NK-92 (cell line): ENCODE measurements around the gene NEU4.
"Not testable (repeated sequence)": the region's sequence is repeated elsewhere in the genome, so short reads cannot be mapped to it uniquely, and the experiment has no call there.

Source experiments
- DNase-seq: peaks from one replicate; lab custom pipeline; 2025; ENCODE audit not compliant: unreplicated experiment; lab: John Stamatoyannopoulos, UW

The NEU4 gene

DNA sequence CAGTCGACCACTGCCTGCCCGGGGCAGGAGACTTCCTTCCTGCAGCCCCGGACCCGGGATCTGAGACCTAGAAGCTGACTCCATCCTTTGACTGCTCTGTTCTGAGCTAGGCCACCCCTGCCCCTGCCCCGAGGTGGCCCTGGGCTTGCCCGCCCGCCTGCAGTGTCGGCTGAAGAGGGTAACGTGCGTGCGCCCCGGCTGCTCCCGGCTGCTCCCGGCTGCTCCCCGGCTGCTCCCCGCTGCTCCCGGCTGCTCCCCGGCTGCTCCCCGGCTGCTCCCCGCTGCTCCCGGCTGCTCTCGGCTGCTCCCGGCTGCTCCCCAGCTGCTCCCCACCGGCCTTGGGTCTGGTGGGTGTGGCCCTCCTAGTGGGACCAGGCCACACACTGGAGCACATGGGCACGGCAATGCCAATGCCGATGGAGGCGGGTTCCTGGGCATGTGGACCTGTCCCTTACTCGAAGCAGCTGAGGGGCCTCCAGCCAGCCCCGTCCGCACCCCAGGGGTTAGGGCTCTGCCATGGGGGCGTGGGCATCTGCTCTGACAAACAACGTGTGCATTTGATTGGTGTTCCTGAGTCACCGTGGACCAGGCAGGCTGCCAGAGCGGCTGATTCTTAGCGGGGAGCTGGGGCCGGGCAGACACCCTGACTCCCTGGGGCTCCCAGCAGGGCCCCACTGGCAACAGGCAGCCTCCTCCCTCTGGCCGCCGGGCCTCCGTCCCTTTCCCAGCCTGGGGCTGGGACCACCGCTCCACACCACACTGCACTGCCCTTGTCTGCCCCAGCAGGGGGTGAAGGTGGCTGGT lies 34.4 kb upstream of the NEU4 start:
- DNase-seq = no peak

- DNase-seq = no peak
These were observed 33.5 kb upstream of the NEU4 start for GRCh38 chr2:241775223-241776177.

GRCh38 chr2:241776336-241777169 lies 32.4 kb upstream of the NEU4 start, which contains the start of gene GAL3ST2:
GAL3ST2 (plus strand) TSS chr2:241776822; CDS start chr2:241776956, 134 bp downstream.
- no peak for DNase-seq

GRCh38 chr2:241777170-241777685 lies 31.8 kb upstream of the NEU4 start:
- no peak for DNase-seq

DNA sequence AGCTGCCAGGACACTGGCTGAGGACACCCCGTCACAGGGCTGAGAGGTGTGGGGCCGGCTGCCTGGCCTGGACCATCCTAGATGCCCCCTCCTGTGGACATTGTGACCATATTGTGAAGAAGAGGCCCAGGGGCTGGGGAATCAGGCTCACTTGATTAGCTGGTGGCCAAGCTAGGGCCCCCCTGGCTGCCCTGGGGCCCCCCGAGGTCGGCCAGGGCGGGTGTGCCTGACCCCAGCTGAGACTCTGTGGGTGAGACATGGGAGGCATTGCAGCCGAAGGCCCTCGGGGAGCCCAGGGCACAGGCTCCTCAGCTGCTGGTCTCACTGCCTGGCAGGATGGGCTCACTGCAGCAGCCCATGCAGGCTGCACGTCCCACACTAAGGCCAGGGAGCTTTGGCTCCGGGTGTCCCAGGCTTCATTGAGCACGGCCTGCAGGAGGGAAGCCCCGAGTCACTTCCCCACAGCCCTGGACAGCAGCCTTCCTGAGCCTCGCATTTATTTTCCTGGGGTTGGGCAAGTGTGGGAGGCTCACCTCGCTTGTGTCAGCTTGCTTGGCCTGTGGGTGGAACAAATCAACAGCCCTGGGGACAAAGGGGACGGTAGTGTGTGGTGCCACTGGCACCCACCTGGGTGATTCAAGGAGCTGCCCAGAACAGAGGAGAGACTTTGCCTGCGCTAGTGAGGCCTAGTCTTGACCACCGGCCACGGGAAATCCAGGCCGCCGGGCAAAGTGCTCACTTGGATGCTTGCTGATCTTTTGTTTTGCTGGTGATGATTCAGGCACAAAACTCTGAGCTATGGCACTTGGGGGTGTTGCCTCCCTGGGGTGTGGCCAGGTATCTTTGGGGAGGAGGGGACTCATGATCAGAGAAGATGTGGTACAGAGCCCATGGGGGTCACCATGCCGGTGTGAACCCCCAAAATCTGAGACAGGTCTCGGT lies 31.0 kb upstream of the NEU4 start:
- no peak for DNase-seq

- DNase-seq = no peak
These were observed 27.9 kb upstream of the NEU4 start for GRCh38 chr2:241780939-241781569.

DNA sequence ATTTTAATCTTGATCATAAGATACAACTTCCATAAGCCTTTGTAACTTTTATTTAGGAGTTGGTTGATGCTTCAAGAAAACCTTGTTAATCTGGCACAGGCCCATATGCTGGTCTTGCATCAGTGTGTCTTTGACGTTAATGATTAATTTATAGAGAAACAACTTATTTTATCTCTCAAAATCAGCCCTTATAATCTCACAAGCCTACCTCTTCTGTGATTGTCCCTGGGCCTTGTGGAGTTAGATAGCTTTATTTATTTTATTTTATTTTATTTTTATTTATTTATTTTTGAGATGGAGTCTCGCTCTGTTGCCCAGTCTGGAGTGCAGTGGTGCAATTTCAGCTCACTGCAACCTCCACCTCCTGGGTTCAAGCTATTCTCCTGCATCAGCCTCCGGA lies 26.9 kb upstream of the NEU4 start:
- DNase-seq = not testable (repeated sequence)

GRCh38 chr2:241788135-241788534 lies 20.9 kb upstream of the NEU4 start:
- no peak for DNase-seq

DNA sequence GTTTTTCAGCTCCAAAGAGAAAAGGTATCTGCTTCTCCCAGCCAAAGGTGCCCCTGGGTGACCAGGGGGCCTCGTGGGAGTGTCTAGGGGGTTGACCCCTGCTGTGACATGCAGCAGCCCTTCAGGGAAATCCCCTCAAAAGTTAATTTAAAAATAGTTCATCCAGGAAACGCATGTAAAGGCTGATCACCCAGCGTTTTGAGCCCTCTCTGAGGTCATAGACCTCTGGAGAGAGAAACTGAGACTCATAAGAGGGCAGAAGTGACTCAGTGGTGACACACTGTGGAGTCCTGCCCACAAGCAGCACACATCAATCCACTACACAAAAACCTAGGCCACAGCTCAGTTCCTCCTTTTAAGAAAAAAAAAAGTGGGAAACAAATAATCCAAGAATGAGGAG lies 20.4 kb upstream of the NEU4 start:
- DNase-seq = no peak

GRCh38 chr2:241791385-241791784 lies 17.6 kb upstream of the NEU4 start:
- DNase-seq = not testable (repeated sequence)

DNA sequence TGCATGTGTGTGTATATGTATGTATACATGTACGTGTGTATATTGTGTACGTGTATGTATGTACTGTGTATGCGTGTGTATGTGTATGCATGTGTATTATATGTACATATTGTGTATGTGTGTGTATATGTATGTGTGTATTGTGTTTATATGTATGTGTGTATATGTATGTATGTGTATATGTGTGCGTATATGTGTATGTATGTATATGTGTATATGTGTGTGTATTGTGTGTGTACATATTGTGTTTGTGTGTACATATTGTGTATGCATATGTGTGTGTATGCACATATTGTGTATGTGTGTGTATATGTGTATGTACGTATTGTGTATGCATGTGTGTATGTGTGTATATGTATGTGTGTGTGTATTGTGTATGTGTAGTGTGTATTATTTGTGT lies 15.6 kb upstream of the NEU4 start:
- DNase-seq = no peak

DNA sequence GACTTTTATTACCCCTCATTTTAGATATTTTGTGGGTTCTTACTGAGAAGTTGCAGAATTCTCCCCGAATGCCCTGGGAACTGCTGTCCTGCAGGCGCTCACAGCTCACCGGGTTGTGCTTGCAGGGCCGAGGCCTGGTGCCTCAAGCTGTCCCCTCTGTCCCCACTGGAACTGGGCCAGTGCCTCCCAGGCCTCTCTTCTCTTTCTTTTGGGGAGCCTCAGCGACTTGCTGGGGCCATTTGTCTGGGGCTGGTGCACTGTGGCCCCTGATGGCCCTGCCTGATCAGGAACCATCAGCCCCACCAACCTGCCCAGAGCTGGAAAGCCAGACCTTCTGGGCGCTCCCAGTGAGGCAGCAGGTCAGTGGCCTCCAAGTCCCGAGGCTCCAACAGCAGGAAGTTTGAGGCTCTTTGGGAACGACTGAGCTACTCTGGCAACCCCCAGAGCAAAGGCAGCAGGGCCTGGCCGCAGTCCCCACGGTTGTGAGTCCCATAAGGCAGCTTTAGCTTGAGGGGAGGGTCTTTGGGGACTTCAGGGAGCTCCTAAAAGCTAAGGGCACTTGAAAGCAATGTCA lies 14.7 kb upstream of the NEU4 start:
- DNase-seq = no peak

DNA sequence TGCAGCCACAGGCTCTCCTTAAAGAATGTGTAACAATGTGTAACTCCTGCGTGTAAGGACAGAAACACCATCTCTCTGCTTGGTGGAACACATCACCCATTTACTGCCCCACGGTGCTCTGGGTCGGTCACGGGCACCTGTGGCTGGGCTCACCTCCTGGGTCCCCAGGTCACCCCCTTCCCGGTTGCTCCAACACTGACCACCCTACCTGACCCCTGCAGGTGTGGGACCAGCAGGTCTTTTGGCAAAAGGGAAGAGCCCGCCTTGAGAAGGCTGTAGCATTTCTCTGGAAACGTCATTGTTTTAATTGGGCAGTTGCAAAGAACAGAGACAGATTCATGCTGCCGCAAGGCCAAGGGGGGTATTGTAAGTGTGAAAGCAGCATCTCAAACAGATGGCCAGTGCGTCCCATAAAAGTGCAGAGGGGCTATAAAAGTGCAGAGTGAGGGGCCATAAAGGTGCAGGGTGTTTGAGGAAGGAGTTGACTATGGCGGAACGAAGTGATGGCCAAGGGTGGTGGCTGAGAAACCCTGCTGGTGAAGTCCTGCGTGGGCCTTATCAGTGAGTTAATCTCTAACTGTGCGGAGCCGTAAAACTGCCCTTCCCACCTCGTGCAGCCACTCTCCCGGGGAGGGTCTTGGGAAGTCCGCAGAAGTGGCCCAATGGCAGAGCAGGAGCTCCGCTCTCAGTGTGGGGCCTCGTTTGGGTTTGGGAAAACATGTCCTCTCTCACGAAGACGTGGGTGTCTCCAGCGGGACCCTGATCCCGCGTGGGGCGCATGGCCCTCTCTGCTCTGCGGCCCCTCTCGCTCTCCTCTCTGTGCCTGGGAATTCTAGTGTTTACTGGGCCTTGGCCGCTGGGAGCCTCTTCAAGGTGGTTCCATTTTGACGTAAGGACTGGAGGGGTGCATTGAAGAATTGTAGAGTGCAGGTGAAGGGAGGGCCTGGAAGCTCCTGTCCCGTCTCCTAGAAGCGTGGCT lies 13.7 kb upstream of the NEU4 start:
- no peak for DNase-seq

DNA sequence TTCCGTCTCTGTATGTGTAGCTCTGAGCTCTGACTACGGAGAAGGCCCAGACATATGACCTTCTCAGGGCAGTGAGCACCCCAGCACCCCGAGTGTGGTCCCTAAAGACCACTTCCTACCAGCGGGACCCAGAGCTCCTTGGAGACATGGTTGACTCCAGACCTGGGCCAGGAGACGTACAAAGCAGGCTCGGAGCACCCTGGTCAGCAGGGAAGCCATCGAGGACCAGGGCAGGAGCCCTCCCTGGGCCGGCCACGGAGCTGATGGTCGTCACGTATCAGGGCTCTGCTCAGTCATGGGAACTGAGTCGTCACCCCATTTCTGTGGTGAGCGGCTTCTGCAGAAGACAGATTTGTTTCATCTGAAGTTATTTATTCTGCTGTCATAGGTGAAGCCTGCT lies 12.8 kb upstream of the NEU4 start:
- DNase-seq = no peak

DNA sequence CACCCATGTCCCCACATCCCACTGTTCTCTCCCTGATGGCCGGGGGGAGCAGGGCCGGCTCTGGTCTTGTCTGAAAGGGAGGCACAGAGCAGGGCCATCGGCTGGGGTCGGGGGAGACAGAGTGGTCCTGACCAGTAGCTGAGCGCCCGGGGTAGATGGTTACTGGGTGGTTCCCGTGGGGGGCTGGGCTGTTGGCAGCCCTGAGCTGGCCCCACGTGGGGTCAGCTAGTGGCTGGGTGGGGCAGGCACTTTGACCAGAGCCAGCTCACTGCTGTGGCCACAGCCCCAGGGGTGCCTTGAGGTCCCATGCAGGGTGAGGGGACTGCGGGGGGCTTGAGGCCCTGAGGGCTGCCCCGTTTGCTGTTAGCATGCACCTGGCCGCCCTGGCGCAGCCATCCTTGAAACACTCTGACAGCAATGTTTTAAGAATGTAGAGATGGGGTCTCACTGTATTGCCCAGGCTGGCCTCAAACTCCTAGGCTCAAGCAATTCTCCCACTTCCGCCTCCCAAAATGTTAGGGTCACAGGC lies 12.3 kb upstream of the NEU4 start:
- no peak for DNase-seq

DNA sequence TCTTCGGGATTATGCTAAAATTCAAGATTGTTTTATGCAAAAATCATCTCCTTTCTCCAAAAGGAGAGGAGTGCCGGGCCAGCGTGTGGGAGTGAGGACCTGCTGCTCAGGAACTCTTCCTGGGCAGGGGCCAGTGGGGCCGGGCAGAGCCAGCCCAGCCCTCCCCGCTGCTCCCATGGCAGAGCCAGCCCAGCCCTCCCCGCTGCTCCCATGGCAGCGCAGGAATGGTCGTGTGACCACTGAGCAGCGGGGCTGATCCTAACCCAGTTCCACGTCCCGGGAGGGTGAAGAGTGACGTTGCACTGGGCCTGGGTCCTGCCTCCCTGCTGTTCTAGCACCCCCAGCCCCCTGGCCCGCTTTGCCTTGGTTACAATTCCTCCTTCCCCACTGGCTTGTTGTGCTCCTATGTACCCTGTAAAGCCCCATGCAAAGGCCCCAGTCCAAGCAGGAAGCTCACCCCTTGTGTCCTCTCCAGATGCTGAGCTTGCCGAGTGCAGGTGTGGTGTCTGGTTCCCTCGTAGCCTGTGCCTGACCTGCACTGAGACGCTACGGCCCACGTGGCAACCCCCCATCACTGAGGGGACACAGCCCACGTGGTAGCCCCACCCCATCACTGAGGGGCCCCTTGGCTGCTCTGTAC lies 11.4 kb upstream of the NEU4 start:
- DNase-seq = no peak

GRCh38 chr2:241798081-241798630 lies 10.8 kb upstream of the NEU4 start:
- DNase-seq = no peak
